CD14-positive monocyte (primary cell): Measurements from ENCODE around the gene NCAM1. TPM values are rescaled to one million over a fixed set of nuclear protein-coding genes. Genes with fewer than 3 reads are reported as not detected.

Source experiments
- DNase-seq, 3 donors: peaks; one replicate each; pipeline ENCODE4 v3.0.0-alpha.2; 2011 to 2022
- H2AFZ ChIP-seq: 2 replicates; pipeline ENCODE4 v1.6.0; 2012; ENCODE audit warnings: mild to moderate bottlenecking, low read depth, low read length, inconsistent platforms; ENCODE audit not compliant: insufficient read depth, poor library complexity, severe bottlenecking
- H3K27ac ChIP-seq, 2 donors: 1 replicate in 1 of 2; 2 replicates in 1 of 2; pipeline ENCODE4 v1.5.1; 2012 to 2013; ENCODE audit warnings: low read length in 2 of 2, control low read depth in 1 of 2, inconsistent platforms in 1 of 2, low read depth in 1 of 2, mild to moderate bottlenecking in 1 of 2
- H3K27me3 ChIP-seq, 2 donors: one replicate each; pipeline versions ENCODE4 v1.6.0 to v1.6.1; 2011 to 2013; ENCODE audit warnings: low read length in 2 of 2; ENCODE audit not compliant: control insufficient read depth in 2 of 2, insufficient read depth in 2 of 2
- H3K36me3 ChIP-seq, 2 donors: replicated peaks in 1 of 2; 1 replicate in 1 of 2; 2 replicates in 1 of 2; pipeline versions ENCODE4 v1.5.1 to v1.6.1; 2012 to 2013; ENCODE audit warnings: low read length in 2 of 2, control low read depth in 1 of 2, inconsistent platforms in 1 of 2, mild to moderate bottlenecking in 1 of 2; ENCODE audit not compliant: insufficient read depth in 2 of 2, control insufficient read depth in 1 of 2
- H3K4me1 ChIP-seq, 2 donors: 1 replicate in 1 of 2; 2 replicates in 1 of 2; pipeline versions ENCODE4 v1.5.1 to v1.6.1; 2012 to 2013; ENCODE audit warnings: low read length in 2 of 2, control low read depth in 1 of 2, inconsistent platforms in 1 of 2, mild to moderate bottlenecking in 1 of 2, moderate library complexity in 1 of 2; ENCODE audit not compliant: insufficient read depth in 2 of 2, control insufficient read depth in 1 of 2
- H3K4me2 ChIP-seq: replicated peaks from 2 replicates; pipeline ENCODE3; 2012; ENCODE audit warnings: low read length, moderate library complexity, mild to moderate bottlenecking; ENCODE audit not compliant: poor library complexity, severe bottlenecking; ENCODE audit errors: extremely low read depth
- H3K4me3 ChIP-seq, 3 experiments: fragments of 200-600 bp in 1 of 3; sonication (generic) in 1 of 3; replicated peaks in 1 of 3; 1 replicate in 2 of 3; 2 replicates in 1 of 3; pipeline ENCODE4 v1.5.1; 2011 to 2013; ENCODE audit warnings: low read length in 3 of 3, mild to moderate bottlenecking in 3 of 3, control low read depth in 2 of 3, low read depth in 2 of 3, inconsistent platforms in 1 of 3, moderate library complexity in 1 of 3
- H3K79me2 ChIP-seq: 2 replicates; pipeline ENCODE4 v1.6.0; 2012; ENCODE audit warnings: mild to moderate bottlenecking, control low read depth, inconsistent platforms, low read length, moderate library complexity; ENCODE audit not compliant: insufficient read depth
- H3K9ac ChIP-seq: 2 replicates; pipeline ENCODE4 v1.6.0; 2017; ENCODE audit warnings: low read length, mild to moderate bottlenecking; ENCODE audit not compliant: insufficient read depth, poor library complexity, severe bottlenecking
- H3K9me3 ChIP-seq, 2 donors: replicated peaks in 1 of 2; 1 replicate in 1 of 2; 2 replicates in 1 of 2; pipeline versions ENCODE4 v1.5.1 to v1.6.1; 2012 to 2013; ENCODE audit warnings: low read length in 2 of 2, control low read depth in 1 of 2; ENCODE audit not compliant: control insufficient read depth in 1 of 2, insufficient read depth in 1 of 2
- H4K20me1 ChIP-seq: 2 replicates; pipeline ENCODE4 v1.6.0; 2012; ENCODE audit warnings: mild to moderate bottlenecking, low read length, control low read depth, moderate library complexity; ENCODE audit not compliant: insufficient read depth
- H3K27ac Mint-ChIP-seq, 7 donors: one replicate each; pipeline ENCODE4 v1.8.0; 2020; ENCODE audit warnings: mild to moderate bottlenecking in 7 of 7, mixed read lengths in 7 of 7, moderate library complexity in 6 of 7, inconsistent platforms in 2 of 7
- H3K27me3 Mint-ChIP-seq, 3 donors: one replicate each; pipeline ENCODE4 v1.8.0; 2021 to 2022; ENCODE audit warnings: low read depth in 3 of 3, mild to moderate bottlenecking in 3 of 3, mixed read lengths in 3 of 3, moderate library complexity in 3 of 3, inconsistent platforms in 1 of 3
- H3K36me3 Mint-ChIP-seq, 2 donors: one replicate each; pipeline ENCODE4 v1.8.0; 2020; ENCODE audit warnings: mixed read lengths in 2 of 2, inconsistent platforms in 1 of 2, mild to moderate bottlenecking in 1 of 2
- H3K4me1 Mint-ChIP-seq: one replicate; pipeline ENCODE4 v1.8.0; 2020; ENCODE audit warnings: mild to moderate bottlenecking, mixed read lengths
- H3K4me3 Mint-ChIP-seq, 2 donors: one replicate each; pipeline ENCODE4 v1.8.0; 2020; ENCODE audit warnings: mild to moderate bottlenecking in 2 of 2, mixed read lengths in 2 of 2, moderate library complexity in 1 of 2
- H3K9me3 Mint-ChIP-seq, 7 donors: one replicate each; pipeline ENCODE4 v1.8.0; 2020 to 2022; ENCODE audit warnings: mixed read lengths in 7 of 7, mild to moderate bottlenecking in 6 of 7, moderate library complexity in 6 of 7, inconsistent platforms in 2 of 7
- WGBS: methylation state at CpG from one replicate; pipeline ENCODE4 v1.1.5; 2013; ENCODE audit warnings: missing lambda C conversion rate; ENCODE audit not compliant: insufficient coverage; 5-methylcytosine and 5-hydroxymethylcytosine counted together
- intact Hi-C, 2 donors: fragments of 100-400 bp; cut with micrococcal nuclease; formaldehyde crosslinking; loops; one replicate each; pipeline versions ENCODE4 v1.15.0 to v1.15.1; 2023
- polyA plus RNA-seq, 3 donors: library from polyadenylated mRNA; depleted of rRNA in 1 of 3; unstranded in 2 of 3; stranded (reverse) in 1 of 3; fragments of 300-500 nt in 2 of 3; fragments of >200 nt in 1 of 3; fragmentation: Illumina TruSeq in 2 of 3; gene quantifications; 1 replicate in 2 of 3; 2 replicates in 1 of 3; pipeline ENCODE4 v1.2.3, GENCODE V29; 2012 to 2021
- TF ChIP-seq, protein P1 (sequence below): fragments of 200-600 bp; IDR thresholded peaks from one replicate; pipeline ENCODE4 v1.8.0; 2022; ENCODE audit warnings: antibody characterized with exemption, mild to moderate bottlenecking

The NCAM1 gene
- polyA plus RNA-seq, 3 donors, result 0.65 to 0.69 TPM; not detected in 1

DNA sequence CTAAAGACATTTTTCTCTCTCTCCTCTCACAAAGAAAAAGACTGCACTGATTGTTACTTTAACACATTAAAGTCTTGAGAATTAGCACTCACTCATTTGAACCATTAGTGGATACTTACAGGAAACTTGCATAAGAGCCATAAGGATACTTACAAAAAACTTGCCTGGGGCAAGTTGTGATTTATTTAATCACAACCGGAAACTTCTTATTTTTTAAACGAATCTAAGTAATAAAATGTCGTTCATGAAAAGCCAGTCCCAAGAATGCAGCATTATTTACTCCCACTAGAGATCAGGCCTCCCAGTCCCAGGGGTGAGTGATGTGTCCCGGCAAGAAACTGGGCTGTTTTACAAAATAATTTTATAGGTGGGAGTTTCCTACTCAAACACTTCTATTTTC, 293.9 kb downstream of the NCAM1 start:
- Histone ChIP-seq H3K27me3 (no peaks in the 10 kb centered on the region), H3K4me3 (no peak overlapping the region), H3K27ac (no peak overlapping the region), H3K4me1 (no peaks in the 10 kb centered on the region), H4K20me1 (no peaks in the 10 kb centered on the region), H3K4me2 (no peak overlapping the region), H3K9ac (no peak overlapping the region), H3K36me3 (no peaks in the 10 kb centered on the region), H3K79me2 (no peaks in the 10 kb centered on the region), H2AFZ (no peak overlapping the region), H3K9me3 (no peaks in the 10 kb centered on the region)
- TF ChIP-seq, protein P1, sequence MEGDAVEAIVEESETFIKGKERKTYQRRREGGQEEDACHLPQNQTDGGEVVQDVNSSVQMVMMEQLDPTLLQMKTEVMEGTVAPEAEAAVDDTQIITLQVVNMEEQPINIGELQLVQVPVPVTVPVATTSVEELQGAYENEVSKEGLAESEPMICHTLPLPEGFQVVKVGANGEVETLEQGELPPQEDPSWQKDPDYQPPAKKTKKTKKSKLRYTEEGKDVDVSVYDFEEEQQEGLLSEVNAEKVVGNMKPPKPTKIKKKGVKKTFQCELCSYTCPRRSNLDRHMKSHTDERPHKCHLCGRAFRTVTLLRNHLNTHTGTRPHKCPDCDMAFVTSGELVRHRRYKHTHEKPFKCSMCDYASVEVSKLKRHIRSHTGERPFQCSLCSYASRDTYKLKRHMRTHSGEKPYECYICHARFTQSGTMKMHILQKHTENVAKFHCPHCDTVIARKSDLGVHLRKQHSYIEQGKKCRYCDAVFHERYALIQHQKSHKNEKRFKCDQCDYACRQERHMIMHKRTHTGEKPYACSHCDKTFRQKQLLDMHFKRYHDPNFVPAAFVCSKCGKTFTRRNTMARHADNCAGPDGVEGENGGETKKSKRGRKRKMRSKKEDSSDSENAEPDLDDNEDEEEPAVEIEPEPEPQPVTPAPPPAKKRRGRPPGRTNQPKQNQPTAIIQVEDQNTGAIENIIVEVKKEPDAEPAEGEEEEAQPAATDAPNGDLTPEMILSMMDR, result no peak
- Mint-ChIP-seq H3K4me1 (no peaks in the 10 kb centered on the region), H3K4me3 (no peak overlapping the region), H3K9me3 (peaks cover 0 to 2% (median 0%) of the 10 kb centered on the region in 7 donors), H3K27ac (no peak overlapping the region), H3K36me3 (no peaks in the 10 kb centered on the region), H3K27me3 (peaks cover 0 to 6% (median 3%) of the 10 kb centered on the region in 3 donors)
- no peak for DNase-seq
- intact Hi-C loops, result no loop called here
- no CpG with 5 or more reads among the region's 4 CpGs for WGBS

DNA sequence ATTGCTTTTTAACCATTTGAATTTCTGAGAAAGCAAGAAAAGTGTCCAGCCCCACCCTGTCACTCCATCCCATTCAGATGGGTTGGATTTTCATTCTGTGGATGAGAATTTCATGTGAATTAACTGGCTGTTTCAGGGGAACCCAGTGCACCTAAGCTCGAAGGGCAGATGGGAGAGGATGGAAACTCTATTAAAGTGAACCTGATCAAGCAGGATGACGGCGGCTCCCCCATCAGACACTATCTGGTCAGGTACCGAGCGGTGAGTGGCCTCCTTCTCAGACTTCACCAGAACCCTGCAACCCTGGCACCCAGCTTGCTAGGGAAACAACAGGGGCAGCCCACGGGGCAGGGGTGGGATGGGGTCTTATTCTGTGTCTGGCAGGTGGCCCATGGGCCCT, 294.5 kb downstream of the NCAM1 start:
- Mint-ChIP-seq H3K36me3 (no peaks in the 10 kb centered on the region), H3K4me3 (no peak overlapping the region), H3K27ac (no peak overlapping the region), H3K27me3 (peaks cover 0 to 6% (median 3%) of the 10 kb centered on the region in 3 donors), H3K9me3 (peaks cover 0 to 3% (median 0%) of the 10 kb centered on the region in 7 donors), H3K4me1 (no peaks in the 10 kb centered on the region)
- H3K79me2 ChIP-seq, result no peaks in the 10 kb centered on the region
- TF ChIP-seq, protein P1, result no peak
- H3K4me2 ChIP-seq, result no peak overlapping the region
- no peak overlapping the region for H3K9ac ChIP-seq
- H3K27me3 ChIP-seq, result no peaks in the 10 kb centered on the region
- no peaks in the 10 kb centered on the region for H3K9me3 ChIP-seq
- intact Hi-C loops, result no loop called here
- H4K20me1 ChIP-seq, result no peaks in the 10 kb centered on the region
- DNase-seq, result no peak
- H2AFZ ChIP-seq, result no peak overlapping the region
- no peak overlapping the region for H3K27ac ChIP-seq
- no CpG with 5 or more reads among the region's 6 CpGs for WGBS
- no peaks in the 10 kb centered on the region for H3K36me3 ChIP-seq
- H3K4me3 ChIP-seq, result no peak overlapping the region
- H3K4me1 ChIP-seq, result no peaks in the 10 kb centered on the region
